SK-N-SH (cell line): Measurements from ENCODE around the gene WFIKKN1. TPM values are rescaled to one million over a fixed set of nuclear protein-coding genes. Genes with fewer than 3 reads are reported as not detected.

ENCODE experiments used
- CTCF ChIP-seq: fragments of 200-600 bp; sonication (generic); IDR thresholded peaks from 2 replicates; pipeline ENCODE4 v1.6.1; 2017; ENCODE audit warnings: antibody characterized with exemption, mild to moderate bottlenecking, moderate library complexity
- EZH2phosphoT487 ChIP-seq: fragments of 200-600 bp; sonication (generic); IDR thresholded peaks from 2 replicates; pipeline ENCODE4 v1.6.1; 2017; ENCODE audit warnings: low read depth, mixed run types, mild to moderate bottlenecking, antibody characterized with exemption, moderate library complexity, borderline replicate concordance
- FOSL2 ChIP-seq: IDR thresholded peaks from 2 replicates; pipeline ENCODE4 v1.4.0; 2012; ENCODE audit warnings: low read depth, mild to moderate bottlenecking, moderate library complexity, borderline replicate concordance
- GABPA ChIP-seq: IDR thresholded peaks from 2 replicates; pipeline ENCODE4 v1.4.0; 2012; ENCODE audit warnings: low read depth, mild to moderate bottlenecking
- GATA2 ChIP-seq: sonication (generic); formaldehyde crosslinking; IDR thresholded peaks from 2 replicates; pipeline ENCODE4 v1.5.0; 2020; ENCODE audit warnings: mild to moderate bottlenecking, missing genetic modification reagents
- MEF2A ChIP-seq: IDR thresholded peaks from 2 replicates; pipeline ENCODE4 v1.4.0; 2012; ENCODE audit warnings: low read depth, borderline replicate concordance
- MXI1 ChIP-seq: IDR thresholded peaks from 2 replicates; pipeline ENCODE4 v1.6.1; 2012; ENCODE audit warnings: mild to moderate bottlenecking, low read depth, low read length, improper control_type of control experiment
- NFIC ChIP-seq: IDR thresholded peaks from 2 replicates; pipeline ENCODE4 v1.4.0; 2012; ENCODE audit warnings: borderline replicate concordance
- RFX5 ChIP-seq: IDR thresholded peaks from 2 replicates; pipeline ENCODE4 v1.6.1; 2012; ENCODE audit warnings: mild to moderate bottlenecking, improper control_type of control experiment, low read length
- SIN3A ChIP-seq: IDR thresholded peaks from 2 replicates; pipeline ENCODE4 v1.6.1; 2012; ENCODE audit warnings: low read depth, mild to moderate bottlenecking, low read length, moderate library complexity, borderline replicate concordance
- TAF1 ChIP-seq: IDR thresholded peaks from 2 replicates; pipeline ENCODE4 v1.6.1; 2012; ENCODE audit warnings: low read depth, mild to moderate bottlenecking, low read length, moderate library complexity, borderline replicate concordance
- USF1 ChIP-seq: IDR thresholded peaks from 2 replicates; pipeline ENCODE4 v1.4.0; 2012; ENCODE audit warnings: low read depth, borderline replicate concordance
- ZBTB33 ChIP-seq: IDR thresholded peaks from 2 replicates; pipeline ENCODE4 v1.4.0; 2012; ENCODE audit warnings: low read depth, borderline replicate concordance
- polyA plus RNA-seq, 3 experiments: library from polyadenylated mRNA; depleted of rRNA; stranded (reverse); fragments of >200 nt; gene quantifications; 2 replicates each; pipeline ENCODE4 v1.2.3, GENCODE V29; 2012
- TF ChIP-seq, protein P1 (sequence below): IDR thresholded peaks from 2 replicates; pipeline ENCODE4 v1.4.0; 2012; ENCODE audit warnings: low read depth
- TF ChIP-seq, protein P2 (sequence below): fragments of 150-350 bp; IDR thresholded peaks from 2 replicates; pipeline ENCODE4 v1.6.1; 2017; ENCODE audit warnings: antibody characterized with exemption, low read length, low read depth, borderline replicate concordance
- TF ChIP-seq, protein P3 (sequence below): fragments of 150-350 bp; IDR thresholded peaks from 2 replicates; pipeline ENCODE4 v1.6.1; 2016; ENCODE audit warnings: mild to moderate bottlenecking, low read depth, low read length
- TF ChIP-seq, protein P4 (sequence below): IDR thresholded peaks from 2 replicates; pipeline ENCODE4; 2012

The WFIKKN1 gene
- polyA plus RNA-seq, 1 of the 3 experiments (the other 2 are of a cell fraction), result 0.16 TPM

- no peak for TF ChIP-seq EZH2phosphoT487
- peak; percentile 29 for TF ChIP-seq MXI1
- no peak for TF ChIP-seq FOSL2
- TF ChIP-seq, protein P1, sequence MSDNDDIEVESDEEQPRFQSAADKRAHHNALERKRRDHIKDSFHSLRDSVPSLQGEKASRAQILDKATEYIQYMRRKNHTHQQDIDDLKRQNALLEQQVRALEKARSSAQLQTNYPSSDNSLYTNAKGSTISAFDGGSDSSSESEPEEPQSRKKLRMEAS, result peak; percentile 58; the same call in 1 of the 2 replicates
- TF ChIP-seq GATA2 (CRISPR knock-in tag), result no peak
- TF ChIP-seq MEF2A, result no peak
- TF ChIP-seq ZBTB33, result no peak
- TF ChIP-seq CTCF, result no peak
- TF ChIP-seq GABPA, result peak; percentile 96
- TF ChIP-seq, protein P2, sequence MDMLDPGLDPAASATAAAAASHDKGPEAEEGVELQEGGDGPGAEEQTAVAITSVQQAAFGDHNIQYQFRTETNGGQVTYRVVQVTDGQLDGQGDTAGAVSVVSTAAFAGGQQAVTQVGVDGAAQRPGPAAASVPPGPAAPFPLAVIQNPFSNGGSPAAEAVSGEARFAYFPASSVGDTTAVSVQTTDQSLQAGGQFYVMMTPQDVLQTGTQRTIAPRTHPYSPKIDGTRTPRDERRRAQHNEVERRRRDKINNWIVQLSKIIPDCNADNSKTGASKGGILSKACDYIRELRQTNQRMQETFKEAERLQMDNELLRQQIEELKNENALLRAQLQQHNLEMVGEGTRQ, result no peak
- no peak for TF ChIP-seq NFIC
- TF ChIP-seq, protein P3, sequence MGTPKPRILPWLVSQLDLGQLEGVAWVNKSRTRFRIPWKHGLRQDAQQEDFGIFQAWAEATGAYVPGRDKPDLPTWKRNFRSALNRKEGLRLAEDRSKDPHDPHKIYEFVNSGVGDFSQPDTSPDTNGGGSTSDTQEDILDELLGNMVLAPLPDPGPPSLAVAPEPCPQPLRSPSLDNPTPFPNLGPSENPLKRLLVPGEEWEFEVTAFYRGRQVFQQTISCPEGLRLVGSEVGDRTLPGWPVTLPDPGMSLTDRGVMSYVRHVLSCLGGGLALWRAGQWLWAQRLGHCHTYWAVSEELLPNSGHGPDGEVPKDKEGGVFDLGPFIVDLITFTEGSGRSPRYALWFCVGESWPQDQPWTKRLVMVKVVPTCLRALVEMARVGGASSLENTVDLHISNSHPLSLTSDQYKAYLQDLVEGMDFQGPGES, result no peak
- no peak for TF ChIP-seq SIN3A
- no peak for TF ChIP-seq RFX5
- TF ChIP-seq, protein P4, sequence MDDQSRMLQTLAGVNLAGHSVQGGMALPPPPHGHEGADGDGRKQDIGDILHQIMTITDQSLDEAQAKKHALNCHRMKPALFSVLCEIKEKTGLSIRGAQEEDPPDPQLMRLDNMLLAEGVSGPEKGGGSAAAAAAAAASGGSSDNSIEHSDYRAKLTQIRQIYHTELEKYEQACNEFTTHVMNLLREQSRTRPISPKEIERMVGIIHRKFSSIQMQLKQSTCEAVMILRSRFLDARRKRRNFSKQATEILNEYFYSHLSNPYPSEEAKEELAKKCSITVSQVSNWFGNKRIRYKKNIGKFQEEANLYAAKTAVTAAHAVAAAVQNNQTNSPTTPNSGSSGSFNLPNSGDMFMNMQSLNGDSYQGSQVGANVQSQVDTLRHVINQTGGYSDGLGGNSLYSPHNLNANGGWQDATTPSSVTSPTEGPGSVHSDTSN, result no peak; the same call in 1 of the 2 replicates
- peak; percentile 76 for TF ChIP-seq TAF1
- no peak for TF ChIP-seq USF1
Measured at GRCh38 chr16:588889-589657, 41.7 kb upstream of the WFIKKN1 start (continued).
